ENCODE measurements around the gene GZF1. TPM values are rescaled to one million over a fixed set of nuclear protein-coding genes. Genes with fewer than 3 reads are reported as not detected.

The GZF1 gene
- total and polyA plus RNA-seq, 4 donors: 5.3 to 17.8 (median 14.6) TPM

GRCh38 chr20:23320317-23320716, 41.7 kb upstream of the GZF1 start:
- no peaks in the 10 kb centered on the region for H3K27me3 ChIP-seq (ENCODE audit: control insufficient read depth in 3 of 3, insufficient read depth in 3 of 3, low read length in 2 of 3)
- H3K27ac ChIP-seq (ENCODE audit: low read depth in 1 of 2, low read length in 1 of 2): no peak overlapping the region
- no peak overlapping the region for H3K4me3 ChIP-seq
- WGBS, 2 donors: 82 to 88% methylated on average over 8 of the region's 8 CpGs
- DNase-seq (no peak), ATAC-seq (ENCODE audit: insufficient read depth, low FRiP score) (no peak)
- no peak for TF ChIP-seq CTCF (IDR thresholded peaks at IDR 0.05; ENCODE audit: control extremely low read depth, extremely low read depth)
- peaks cover 0 to 3% (median 0%) of the 10 kb centered on the region in 4 donors for H3K9me3 ChIP-seq (ENCODE audit: control insufficient read depth in 4 of 4, insufficient read depth in 3 of 4, low read length in 3 of 4)
- H3K4me1 ChIP-seq (ENCODE audit: control insufficient read depth in 5 of 5, insufficient read depth in 5 of 5, low read length in 5 of 5): no peaks in the 10 kb centered on the region
- no peak overlapping the region for H3K9ac ChIP-seq (ENCODE audit: insufficient read depth in 1 of 2, low read length in 2 of 2)
- no peaks in the 10 kb centered on the region for H3K36me3 ChIP-seq (ENCODE audit: control insufficient read depth in 4 of 4, insufficient read depth in 4 of 4, low read length in 4 of 4)

- H3K9ac ChIP-seq (ENCODE audit: insufficient read depth in 1 of 2, low read length in 2 of 2): no peak overlapping the region
- no peak for ATAC-seq (ENCODE audit: insufficient read depth, low FRiP score)
- H3K4me3 ChIP-seq: no peak overlapping the region
- peaks cover 0 to 4% (median 0%) of the 10 kb centered on the region in 4 donors for H3K9me3 ChIP-seq (ENCODE audit: control insufficient read depth in 4 of 4, insufficient read depth in 3 of 4, low read length in 3 of 4)
- H3K27ac ChIP-seq (ENCODE audit: low read depth in 1 of 2, low read length in 1 of 2): no peak overlapping the region
- DNase-seq: no peak
- no peaks in the 10 kb centered on the region for H3K27me3 ChIP-seq (ENCODE audit: control insufficient read depth in 3 of 3, insufficient read depth in 3 of 3, low read length in 2 of 3)
- TF ChIP-seq CTCF (IDR thresholded peaks at IDR 0.05; ENCODE audit: control extremely low read depth, extremely low read depth): no peak
- no peaks in the 10 kb centered on the region for H3K4me1 ChIP-seq (ENCODE audit: control insufficient read depth in 5 of 5, insufficient read depth in 5 of 5, low read length in 5 of 5)
- no peaks in the 10 kb centered on the region for H3K36me3 ChIP-seq (ENCODE audit: control insufficient read depth in 4 of 4, insufficient read depth in 4 of 4, low read length in 4 of 4)
- 82 to 95% methylated on average over 3 of the region's 3 CpGs for WGBS, 2 donors
Observed at GRCh38 chr20:23325107-23325506, 36.9 kb upstream of the GZF1 start.

GRCh38 chr20:23326774-23327173, 35.2 kb upstream of the GZF1 start:
- DNase-seq: no peak
- no peak overlapping the region for H3K27ac ChIP-seq (ENCODE audit: low read depth in 1 of 2, low read length in 1 of 2)
- 94% methylated on average over 8 of the region's 8 CpGs for WGBS, 2 donors

More at GRCh38 chr20:23326774-23327173, 35.2 kb upstream of the GZF1 start:
- H3K4me1 ChIP-seq (ENCODE audit: control insufficient read depth in 5 of 5, insufficient read depth in 5 of 5, low read length in 5 of 5): no peaks in the 10 kb centered on the region
- ATAC-seq (ENCODE audit: insufficient read depth, low FRiP score): no peak
- no peak overlapping the region for H3K4me3 ChIP-seq
- no peaks in the 10 kb centered on the region for H3K27me3 ChIP-seq (ENCODE audit: control insufficient read depth in 3 of 3, insufficient read depth in 3 of 3, low read length in 2 of 3)
- no peaks in the 10 kb centered on the region for H3K36me3 ChIP-seq (ENCODE audit: control insufficient read depth in 4 of 4, insufficient read depth in 4 of 4, low read length in 4 of 4)
- no peak for TF ChIP-seq CTCF (IDR thresholded peaks at IDR 0.05; ENCODE audit: control extremely low read depth, extremely low read depth)
- peaks cover 0 to 4% (median 0%) of the 10 kb centered on the region in 4 donors for H3K9me3 ChIP-seq (ENCODE audit: control insufficient read depth in 4 of 4, insufficient read depth in 3 of 4, low read length in 3 of 4)
- H3K9ac ChIP-seq (ENCODE audit: insufficient read depth in 1 of 2, low read length in 2 of 2): no peak overlapping the region

All from lung (tissue), 12 donors.